AG10803 (cell line): ENCODE measurements around the gene MRPS10.
"Not testable (repeated sequence)": the region's sequence is repeated elsewhere in the genome, so short reads cannot be mapped to it uniquely, and the experiment has no call there.

Experiments used
- DNase-seq: peaks from one replicate; pipeline ENCODE4 v3.0.0; 2010; ENCODE audit warnings: low read depth
- H3K4me3 ChIP-seq: 2 replicates; pipeline ENCODE4 v1.5.1; 2011; ENCODE audit warnings: mild to moderate bottlenecking, low read length, control low read depth
- TF ChIP-seq, protein P1 (sequence below): conservative IDR thresholded peaks from 2 replicates; pipeline ENCODE4 v1.5.1; 2011; ENCODE audit warnings: mild to moderate bottlenecking, low read length, control low read depth, inconsistent platforms

The MRPS10 gene

DNA sequence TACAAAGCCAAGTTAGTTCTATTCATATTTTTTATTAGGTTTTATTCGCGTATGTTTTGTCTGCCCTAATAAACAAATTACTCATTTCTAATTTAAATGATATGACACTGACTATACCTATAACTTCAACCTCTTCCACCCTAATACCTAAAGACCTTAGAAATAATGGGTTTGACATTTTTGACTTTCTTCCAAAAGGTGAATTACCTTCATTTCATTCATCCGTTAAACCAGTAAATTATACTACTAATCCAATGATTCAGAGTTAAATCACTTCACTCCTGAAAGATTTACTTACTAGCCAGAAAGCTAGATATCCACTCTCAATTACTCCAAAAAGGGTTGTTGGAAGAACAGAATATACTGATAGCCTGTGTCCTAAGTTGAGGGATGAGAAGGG is 5.2 kb downstream of the MRPS10 start:
- TF ChIP-seq, protein P1, sequence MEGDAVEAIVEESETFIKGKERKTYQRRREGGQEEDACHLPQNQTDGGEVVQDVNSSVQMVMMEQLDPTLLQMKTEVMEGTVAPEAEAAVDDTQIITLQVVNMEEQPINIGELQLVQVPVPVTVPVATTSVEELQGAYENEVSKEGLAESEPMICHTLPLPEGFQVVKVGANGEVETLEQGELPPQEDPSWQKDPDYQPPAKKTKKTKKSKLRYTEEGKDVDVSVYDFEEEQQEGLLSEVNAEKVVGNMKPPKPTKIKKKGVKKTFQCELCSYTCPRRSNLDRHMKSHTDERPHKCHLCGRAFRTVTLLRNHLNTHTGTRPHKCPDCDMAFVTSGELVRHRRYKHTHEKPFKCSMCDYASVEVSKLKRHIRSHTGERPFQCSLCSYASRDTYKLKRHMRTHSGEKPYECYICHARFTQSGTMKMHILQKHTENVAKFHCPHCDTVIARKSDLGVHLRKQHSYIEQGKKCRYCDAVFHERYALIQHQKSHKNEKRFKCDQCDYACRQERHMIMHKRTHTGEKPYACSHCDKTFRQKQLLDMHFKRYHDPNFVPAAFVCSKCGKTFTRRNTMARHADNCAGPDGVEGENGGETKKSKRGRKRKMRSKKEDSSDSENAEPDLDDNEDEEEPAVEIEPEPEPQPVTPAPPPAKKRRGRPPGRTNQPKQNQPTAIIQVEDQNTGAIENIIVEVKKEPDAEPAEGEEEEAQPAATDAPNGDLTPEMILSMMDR = no peak
- H3K4me3 ChIP-seq = no peak overlapping the region
- no peak for DNase-seq

DNA sequence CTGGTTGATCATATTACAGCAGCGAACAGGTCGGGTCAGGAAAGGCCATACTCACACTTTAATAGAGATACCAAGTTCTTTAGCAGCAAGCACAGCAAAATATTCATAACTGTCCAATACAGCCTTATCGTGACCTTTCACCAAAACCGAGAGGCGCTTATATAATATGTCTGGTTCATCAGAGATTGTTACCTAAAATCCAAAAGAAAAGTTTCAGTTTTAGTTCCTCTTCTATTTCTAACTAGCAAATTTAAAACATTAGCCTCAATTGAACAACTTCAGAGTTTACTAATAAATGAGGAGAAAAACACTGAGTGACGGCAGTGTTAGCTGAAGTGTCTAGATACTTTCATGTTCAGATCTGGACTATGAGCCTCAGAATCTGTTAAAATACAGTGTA is 5.9 kb downstream of the MRPS10 start:
- H3K4me3 ChIP-seq = no peak overlapping the region
- TF ChIP-seq, protein P1 = no peak
- DNase-seq = no peak

DNA sequence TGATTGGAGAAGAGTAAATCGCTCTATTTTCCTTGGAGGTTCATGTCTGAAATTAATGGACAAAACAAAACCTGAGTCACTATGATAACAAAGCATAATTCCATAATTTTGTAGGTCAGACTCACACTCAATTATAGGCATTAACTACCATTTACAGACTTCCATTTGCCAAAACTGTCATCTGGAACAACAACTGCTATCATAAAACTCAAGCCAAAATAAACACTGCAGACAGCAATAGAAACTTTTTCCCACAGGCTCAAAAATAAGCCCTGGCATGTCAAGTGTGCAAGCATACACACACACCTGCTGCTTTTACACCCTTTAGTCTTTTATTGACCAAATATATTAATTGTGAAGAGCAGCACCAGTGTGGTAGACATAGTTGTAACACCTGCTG is 7.1 kb downstream of the MRPS10 start:
- TF ChIP-seq, protein P1 = no peak
- H3K4me3 ChIP-seq = no peak overlapping the region
- DNase-seq = no peak

DNA sequence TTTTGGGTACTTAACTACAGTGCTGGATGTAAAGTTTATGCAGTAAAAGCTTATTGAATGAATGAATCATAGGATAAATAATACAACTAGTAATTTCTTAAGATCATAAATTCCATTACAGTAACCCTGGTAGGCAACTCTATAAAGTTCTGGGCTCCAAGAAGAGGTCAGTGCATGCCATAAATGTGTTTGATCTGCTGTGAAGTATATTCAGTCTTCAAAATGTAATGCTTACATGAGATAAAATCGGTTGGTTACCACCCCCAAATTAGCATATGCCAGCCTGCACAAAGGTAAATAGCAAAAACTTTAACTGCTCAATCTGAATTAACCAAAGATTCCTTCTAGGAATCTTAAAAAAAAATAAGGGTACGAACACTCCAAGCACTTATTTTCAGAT is 10.1 kb downstream of the MRPS10 start:
- not testable (repeated sequence) for DNase-seq, H3K4me3 ChIP-seq

DNA sequence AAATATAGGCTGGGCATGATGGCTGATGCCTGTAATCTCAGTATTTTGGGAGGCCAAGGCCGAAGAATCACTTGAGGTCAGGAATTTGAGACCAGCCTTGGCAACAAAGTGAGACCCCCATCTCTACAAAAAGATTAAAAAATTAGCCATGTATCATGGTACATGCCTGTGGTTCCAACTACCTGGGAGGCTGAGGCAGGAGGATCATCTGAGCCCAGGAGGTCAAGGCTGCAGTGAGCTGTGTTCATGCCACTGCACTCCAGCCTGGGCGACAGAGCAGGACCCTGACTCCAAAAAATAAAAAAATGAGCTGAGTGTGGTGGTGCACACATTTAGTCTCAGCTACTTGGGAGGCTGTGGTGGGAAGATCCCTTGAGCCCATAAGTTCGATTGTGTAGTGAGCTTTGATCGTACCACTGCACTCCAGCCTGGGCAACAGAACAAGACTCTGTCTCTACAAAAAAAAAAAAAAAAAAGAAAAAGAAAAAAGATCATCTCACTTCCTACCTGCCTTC is 12.8 kb downstream of the MRPS10 start:
- no peak overlapping the region for H3K4me3 ChIP-seq
- TF ChIP-seq, protein P1 = no peak
- DNase-seq = no peak

DNA sequence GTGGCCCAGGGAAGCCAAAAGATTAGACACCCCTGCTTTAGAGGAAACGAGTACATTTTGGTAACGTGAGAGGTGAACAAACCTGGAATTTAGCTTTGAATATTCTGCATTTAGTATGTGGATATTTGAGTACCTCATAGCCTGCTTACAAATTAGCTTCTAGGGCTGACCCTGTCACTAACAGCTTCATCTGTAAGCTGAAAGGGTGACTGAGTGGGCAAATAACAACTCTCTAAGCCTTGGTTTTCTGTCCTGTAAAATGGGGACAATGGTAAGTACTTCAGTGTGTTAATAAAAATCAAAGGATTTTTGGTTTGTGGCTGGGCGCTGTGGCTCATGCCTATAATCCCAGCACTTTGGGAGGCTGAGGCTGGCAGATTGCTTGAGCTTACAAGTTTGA is 14.5 kb downstream of the MRPS10 start:
- no peak for DNase-seq
- no peak overlapping the region for H3K4me3 ChIP-seq
- TF ChIP-seq, protein P1 = no peak

DNA sequence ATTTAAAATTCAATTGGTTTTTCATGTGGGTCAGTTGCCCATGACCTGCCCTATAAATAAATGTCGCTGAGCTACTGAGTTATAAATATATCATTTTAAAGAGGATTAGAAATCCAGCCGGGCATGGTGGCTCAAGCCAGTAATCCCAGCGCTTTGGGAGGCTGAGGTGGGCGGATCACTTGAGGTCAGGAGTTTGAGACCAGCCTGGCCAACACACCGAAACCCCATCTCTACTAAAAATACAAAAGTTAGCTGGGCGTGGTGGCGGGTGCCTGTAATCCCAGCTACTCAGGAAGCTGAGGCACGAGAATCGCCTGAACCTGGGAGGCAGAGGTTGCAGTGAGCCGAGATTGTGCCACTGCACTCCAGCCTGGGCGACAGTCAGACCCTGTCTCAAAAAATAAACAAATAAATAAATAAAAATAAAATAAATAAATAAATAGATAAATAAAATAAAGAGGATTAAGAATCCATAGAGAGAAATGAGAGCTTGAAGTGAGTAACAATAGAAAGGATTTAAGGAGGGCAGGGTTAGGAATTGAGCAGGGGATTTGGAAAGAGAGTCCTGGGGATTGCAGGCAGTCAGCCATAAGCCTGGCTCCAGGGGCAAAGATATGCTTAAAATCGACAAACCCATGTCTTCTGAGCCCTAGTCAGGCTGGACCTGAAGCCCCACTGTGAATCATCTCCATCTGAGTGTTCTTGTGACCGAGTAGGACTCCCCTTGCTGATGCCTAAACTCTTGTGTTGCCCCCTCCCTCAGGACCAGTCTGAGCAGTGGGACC is 15.3 kb downstream of the MRPS10 start:
- not testable (repeated sequence) for DNase-seq, H3K4me3 ChIP-seq

DNA sequence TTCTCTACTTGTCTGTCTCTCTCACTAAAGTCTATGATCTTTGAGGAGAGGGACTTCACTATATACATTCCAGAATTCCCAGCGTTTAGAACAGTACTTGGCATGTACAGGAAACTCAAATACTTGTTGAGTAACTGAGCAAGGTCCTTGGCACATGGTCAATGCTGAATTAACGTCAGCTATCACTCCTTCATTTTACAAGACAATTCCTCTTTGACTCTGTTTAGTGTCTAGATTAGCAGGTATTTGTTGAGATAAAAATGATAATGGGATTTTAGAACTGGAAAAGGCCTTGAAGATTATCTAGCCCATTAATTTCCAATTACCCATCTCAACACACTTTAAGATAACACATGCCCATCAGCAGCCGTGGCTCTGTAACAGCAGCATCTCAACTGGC is 16.3 kb downstream of the MRPS10 start:
- DNase-seq = peak; percentile 31
- H3K4me3 ChIP-seq = no peak overlapping the region
- TF ChIP-seq, protein P1 = no peak
